WI38 (cell line): ENCODE results near the gene CXXC5.

Source experiments
- H3K4me3 ChIP-seq: 2 replicates; pipeline ENCODE4 v1.5.1; 2011; ENCODE audit warnings: low read depth, mild to moderate bottlenecking, control low read depth, low read length
- CTCF ChIP-seq: IDR thresholded peaks from 2 replicates; pipeline ENCODE4 v1.5.1; 2012; ENCODE audit warnings: low read depth, mild to moderate bottlenecking, control low read depth, low read length

The CXXC5 gene

DNA sequence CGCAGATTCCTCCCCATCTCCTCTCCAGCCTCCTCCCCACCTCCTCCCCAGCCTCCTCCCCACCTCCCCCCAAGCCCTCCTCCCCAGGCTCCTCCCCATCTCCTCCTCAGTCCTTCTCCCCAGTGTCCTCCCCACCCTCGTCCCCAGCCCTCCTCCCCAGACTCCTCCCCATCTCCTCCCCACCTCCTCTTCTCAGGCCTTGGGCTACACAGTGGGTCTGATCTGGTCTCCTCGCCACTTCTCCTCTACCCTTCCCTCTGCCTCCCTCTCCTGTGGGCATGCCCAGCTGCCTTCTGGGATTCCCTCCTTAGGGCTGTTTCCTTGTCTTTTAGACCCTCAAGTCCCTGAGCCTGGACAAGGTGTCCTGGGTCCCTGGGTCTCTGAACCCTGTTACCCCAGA, 28.3 kb downstream of the CXXC5 start:
- no peak overlapping the region for H3K4me3 ChIP-seq
- TF ChIP-seq CTCF: no peak

- TF ChIP-seq CTCF: no peak
- H3K4me3 ChIP-seq: no peak overlapping the region
Measured at GRCh38 chr5:139676951-139677735, 29.0 kb downstream of the CXXC5 start.

DNA sequence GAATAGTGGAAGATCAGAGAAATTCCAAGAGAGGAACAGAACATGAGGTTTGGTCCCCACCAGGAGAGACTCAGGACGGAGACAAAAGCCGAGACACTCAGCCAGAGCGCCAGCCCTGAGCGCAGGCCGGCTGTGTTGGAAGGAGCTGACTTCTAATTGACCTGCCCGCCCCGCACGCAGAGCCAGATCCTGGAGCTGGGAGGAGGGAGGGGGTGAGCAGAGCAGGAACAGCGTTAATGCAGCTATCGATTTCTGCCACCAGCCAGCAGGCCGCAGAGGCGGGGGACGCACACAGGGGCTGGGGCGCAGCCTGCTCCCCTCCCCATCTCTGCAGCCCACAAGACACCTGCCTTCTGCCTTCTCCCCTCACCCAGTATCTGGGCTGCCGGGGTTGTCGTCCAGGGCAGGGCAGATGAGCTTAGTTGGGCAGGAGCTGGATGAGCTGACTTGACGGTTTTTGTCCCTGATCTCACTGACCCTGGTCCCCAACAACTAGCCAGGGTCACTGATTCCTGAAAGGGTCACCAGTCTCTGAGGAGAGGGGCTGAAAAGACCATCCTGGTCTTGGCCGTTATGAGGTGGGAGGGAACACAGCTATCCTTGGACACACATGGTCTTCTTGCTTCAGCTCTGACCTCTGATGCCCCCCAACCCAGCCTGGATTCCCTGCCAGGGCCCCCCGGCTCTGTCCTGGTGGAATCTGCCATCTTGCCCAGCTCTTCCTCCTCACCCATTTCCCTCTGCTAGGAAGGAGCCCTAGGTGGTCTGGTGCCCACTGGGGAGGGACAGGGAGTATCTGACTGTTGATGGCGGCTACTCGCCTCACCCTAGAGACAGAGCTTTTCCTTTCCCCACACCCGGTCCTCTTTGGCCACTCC, 29.8 kb downstream of the CXXC5 start:
- no peak overlapping the region for H3K4me3 ChIP-seq
- TF ChIP-seq CTCF: no peak

DNA sequence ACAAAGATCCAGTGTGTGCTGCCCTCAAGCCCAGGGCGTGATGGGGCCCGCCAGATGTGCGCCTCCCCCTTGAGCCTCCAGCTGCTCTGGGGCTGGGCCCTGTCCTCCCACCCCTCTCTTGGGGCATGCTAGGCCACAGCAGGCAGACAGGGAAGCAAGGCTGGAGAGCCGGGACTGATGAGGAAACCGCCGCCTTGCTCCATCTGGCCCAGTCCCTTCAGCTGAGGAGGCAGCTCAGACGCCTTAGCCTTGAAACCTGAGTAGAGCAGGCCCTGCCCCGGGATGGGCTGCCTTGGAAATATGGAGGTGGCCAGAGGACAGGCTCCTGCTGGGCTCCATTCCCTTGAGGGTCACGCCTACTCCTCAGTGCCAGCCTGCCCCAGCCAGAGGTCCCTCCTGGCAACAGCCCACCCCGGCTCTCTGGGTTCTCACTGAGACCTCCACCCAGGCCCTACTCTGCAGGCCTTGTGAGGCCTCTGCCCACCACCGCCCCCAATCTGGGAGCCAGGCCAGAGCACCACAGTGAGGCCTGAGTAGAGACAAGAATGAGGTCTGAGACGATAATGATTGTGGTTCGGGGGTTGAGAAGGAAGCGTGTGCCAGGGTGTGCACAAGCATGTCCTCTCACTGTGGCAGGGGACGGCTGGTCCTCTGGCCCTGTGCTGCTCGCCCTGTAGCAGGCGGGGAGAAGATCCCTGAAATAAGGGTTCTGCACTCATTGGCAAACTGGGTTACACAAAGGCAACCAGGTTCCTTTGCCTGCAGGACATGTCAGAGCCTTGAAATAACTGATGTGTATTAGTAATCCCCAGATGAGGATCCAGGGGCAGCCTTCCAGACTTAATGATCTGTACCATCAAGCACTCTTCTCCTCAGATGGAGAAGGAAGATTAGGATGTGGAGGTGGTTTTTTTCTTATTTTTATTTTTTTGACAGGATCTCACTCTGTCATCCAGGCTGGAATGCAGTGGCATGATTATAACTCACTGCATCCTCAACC, 30.9 kb downstream of the CXXC5 start:
- TF ChIP-seq CTCF: no peak

GRCh38 chr5:139680368-139681111, 32.4 kb downstream of the CXXC5 start:
- TF ChIP-seq CTCF: no peak
- H3K4me3 ChIP-seq: no peak overlapping the region

More for the DNA sequence above, 30.9 kb downstream of the CXXC5 start:
- H3K4me3 ChIP-seq: no peak overlapping the region

DNA sequence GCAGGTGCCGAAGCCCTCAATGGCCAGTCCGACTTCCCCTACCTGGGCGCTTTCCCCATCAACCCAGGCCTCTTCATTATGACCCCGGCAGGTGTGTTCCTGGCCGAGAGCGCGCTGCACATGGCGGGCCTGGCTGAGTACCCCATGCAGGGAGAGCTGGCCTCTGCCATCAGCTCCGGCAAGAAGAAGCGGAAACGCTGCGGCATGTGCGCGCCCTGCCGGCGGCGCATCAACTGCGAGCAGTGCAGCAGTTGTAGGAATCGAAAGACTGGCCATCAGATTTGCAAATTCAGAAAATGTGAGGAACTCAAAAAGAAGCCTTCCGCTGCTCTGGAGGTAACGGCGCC, 32.9 kb downstream of the CXXC5 start:
- TF ChIP-seq CTCF: no peak
- H3K4me3 ChIP-seq: no peak overlapping the region
